GM18517 (cell line): ENCODE results near the gene EVI5L.
"Not testable (repeated sequence)": the region's sequence is repeated elsewhere in the genome, so short reads cannot be mapped to it uniquely, and the experiment has no call there.

Source experiments
- ATAC-seq: cut with Tn5 transposase; IDR thresholded peaks from one replicate; pipeline ENCODE4 v1.9.1; 2021; ENCODE audit warnings: mild to moderate bottlenecking, moderate library complexity; ENCODE audit not compliant: unreplicated experiment

EVI5L gene

DNA sequence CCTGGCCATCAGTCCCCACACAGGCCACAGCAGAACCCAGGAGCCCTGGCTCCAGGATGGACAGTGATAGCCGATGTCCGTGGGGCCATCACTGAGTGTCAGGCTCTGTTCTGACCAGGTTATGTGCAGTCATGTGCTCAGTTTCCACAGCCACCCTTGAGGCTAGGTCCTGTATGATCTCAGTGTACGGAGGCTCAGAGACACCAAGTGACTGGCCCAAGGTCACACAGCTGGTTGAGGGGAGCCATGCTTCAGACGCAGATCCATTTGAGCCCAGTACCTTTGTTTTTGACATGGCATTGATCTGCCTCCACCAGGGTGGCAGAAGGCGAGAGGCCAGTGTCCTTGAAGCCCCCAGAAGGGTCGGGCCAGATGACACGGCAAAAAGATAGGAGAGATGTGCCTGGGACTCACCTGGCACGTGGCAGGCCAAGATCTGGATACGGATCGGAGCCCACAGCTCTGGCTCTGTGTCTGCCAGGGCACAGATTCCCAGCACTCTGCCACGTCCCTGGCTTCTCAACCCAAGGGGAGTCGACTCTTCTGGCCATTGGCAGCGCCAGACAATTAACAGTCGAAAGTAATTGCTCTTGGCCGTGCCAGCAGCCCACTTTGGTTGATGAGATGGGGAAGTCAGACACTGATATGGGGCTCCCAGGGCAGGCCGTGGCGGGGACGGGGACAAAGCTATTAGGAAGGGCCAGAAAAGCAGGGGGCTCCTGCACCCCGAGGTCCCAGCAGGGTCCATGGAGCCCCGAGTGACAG lies 15.6 kb downstream of the EVI5L start:
- ATAC-seq = no peak

- ATAC-seq = no peak
Measured at GRCh38 chr19:7846155-7846646, 16.2 kb downstream of the EVI5L start.

DNA sequence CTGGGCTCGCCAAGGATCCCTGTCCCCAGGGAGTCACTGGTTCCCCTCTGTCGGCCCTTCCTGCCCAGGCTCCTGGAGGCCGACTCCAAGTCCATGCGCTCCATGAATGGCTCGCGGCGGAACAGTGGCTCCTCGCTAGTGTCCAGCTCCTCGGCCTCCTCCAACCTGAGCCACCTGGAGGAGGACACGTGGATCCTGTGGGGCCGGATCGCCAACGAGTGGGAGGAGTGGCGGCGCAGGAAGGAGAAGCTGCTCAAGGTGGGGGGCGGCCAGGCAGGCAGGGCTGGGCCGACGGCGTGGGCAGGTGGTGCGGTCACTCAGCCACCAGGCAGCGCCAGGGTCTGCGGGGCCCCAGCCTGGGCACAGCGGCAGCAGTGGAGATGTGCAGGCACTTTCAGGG lies 17.6 kb downstream of the EVI5L start:
- no peak for ATAC-seq

GRCh38 chr19:7848779-7849457 lies 18.9 kb downstream of the EVI5L start:
- no peak for ATAC-seq

DNA sequence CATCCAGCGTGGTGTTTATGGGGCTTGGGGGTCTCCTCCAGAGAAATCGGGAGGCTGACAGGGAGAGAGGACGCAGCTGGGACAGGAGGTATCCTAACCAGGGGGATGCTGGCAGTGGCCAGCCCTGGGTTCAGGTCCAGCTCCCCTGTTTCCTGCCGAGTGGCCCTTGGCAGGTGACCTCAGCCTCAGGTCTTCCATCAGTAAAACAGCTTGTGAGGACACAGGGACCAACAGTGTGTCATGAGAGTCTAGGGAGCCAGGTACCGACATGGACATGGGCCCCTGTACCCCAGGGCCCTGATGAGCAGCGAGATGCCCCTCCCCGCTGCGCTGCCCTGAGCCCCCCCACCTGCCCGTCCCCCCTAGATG lies 19.6 kb downstream of the EVI5L start:
- ATAC-seq = no peak

- ATAC-seq = no peak
Measured at GRCh38 chr19:7850000-7850813, 20.2 kb downstream of the EVI5L start.

GRCh38 chr19:7850945-7851622 lies 21.1 kb downstream of the EVI5L start:
- no peak for ATAC-seq

GRCh38 chr19:7851623-7852500 lies 21.8 kb downstream of the EVI5L start:
- no peak for ATAC-seq

GRCh38 chr19:7852851-7853769 lies 23.1 kb downstream of the EVI5L start:
- no peak for ATAC-seq

DNA sequence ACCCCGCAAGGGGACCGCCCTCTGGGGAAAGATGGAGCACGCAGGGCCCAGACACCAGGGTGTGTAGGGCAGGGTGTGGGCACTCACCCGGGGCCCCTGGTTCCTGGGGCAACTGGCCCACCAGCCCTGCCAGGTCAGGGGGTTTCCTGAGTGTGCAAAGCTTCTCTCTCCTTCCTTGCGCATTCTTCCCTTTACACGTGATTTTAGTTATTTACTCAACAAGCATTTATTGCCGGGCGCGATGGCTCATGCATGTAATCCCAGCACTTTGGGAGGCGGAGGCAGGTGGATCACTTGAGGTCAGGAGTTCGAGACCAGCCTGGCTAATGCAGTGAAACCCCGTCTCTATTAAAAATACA lies 23.7 kb downstream of the EVI5L start:
- no peak for ATAC-seq

DNA sequence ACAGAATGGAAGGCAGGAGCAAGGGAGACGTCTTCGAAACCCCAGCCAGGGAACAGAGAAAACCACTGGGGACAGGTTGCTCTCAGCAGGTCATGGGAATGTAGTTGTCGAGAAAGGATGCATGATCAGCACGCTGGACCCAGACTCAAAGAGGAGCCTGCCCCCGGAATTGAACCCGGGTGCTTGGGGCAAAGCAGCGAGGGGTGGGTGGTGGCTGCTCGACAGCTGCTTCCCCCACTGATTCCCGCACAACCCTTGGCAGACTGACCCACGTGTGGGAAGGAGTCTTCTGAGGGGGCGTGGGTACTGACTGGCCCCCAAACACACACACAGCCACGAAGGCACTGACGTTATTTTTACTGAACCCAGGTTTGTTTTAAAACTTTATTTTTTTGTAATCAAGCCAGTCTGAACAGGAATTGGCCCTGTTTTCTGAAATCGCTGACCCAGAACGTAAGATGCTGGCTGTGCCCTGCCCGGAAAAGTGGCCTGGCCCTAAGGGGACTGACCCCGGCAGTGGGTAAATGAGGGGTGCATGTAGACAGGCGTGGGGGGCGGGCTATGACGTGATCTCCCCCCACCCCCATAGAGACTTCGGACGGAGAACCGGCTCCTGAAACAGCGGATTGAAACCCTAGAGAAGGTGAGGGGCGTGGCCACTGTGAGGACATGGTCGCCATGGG lies 25.5 kb downstream of the EVI5L start:
- ATAC-seq = no peak

GRCh38 chr19:7856109-7856591 lies 26.1 kb downstream of the EVI5L start:
- ATAC-seq = no peak

- ATAC-seq = no peak
Measured at GRCh38 chr19:7856679-7857663, 27.0 kb downstream of the EVI5L start.

DNA sequence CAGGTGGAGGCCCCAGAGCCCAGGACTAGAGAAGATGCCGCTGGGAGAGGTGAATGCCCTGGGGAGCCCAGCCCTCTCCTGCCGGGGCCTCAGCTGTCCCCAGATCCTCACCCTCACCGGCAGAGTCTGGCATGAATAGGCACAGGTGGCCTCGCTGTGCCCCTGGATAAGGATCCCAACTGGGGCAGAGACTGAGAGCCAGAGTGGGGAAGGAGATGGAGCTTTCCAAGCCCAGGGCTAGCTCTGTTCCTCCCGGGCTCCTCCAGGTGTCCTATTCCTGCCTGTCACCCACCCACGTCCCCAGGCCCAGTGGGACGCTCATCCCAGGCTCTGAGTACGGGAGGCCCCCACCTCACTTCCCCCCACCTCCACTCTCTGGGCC lies 27.7 kb downstream of the EVI5L start:
- ATAC-seq = no peak

DNA sequence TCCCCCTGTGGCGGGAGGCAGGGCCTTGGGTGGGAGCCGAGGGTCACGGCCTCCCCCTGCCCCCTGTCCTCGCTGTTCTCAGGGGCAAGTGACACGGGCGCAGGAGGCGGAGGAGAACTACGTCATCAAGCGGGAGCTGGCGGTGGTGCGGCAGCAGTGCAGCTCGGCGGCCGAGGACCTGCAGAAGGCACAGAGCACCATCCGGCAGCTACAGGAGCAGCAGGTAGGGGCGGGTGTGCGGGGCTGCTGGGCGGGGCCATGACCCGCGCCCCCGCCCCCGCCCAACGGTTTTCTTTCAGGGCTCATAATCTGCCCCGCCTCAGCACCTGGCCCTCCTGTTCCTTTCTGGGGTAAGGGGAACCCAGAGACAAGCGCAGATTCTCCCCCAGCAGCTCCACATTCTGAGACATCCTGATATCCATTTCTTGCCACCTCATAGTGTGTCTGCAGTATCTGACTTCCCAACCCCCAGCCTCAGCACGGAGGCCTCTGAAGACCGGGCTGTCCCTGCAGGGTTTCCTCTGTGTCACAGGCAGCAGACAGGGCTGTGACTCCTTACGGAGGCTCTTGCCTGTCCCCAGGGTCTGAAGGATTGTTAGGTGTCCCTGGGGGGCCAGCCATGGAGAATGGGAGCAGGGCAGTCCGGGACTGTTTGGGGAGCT lies 28.2 kb downstream of the EVI5L start:
- no peak for ATAC-seq

GRCh38 chr19:7859087-7859486 lies 29.1 kb downstream of the EVI5L start:
- not testable (repeated sequence) for ATAC-seq
